Erythroblast (primary cell): Measurements from ENCODE around the gene METTL17.

Experiments
- GATA1 ChIP-seq: IDR thresholded peaks from 2 replicates; pipeline ENCODE4 v1.6.1; 2011; ENCODE audit warnings: low read depth, mild to moderate bottlenecking, control low read depth, low read length, moderate library complexity
- POLR2A ChIP-seq: IDR thresholded peaks from 2 replicates; pipeline ENCODE4 v1.6.1; 2011; ENCODE audit warnings: mild to moderate bottlenecking, low read length

GRCh38 chr14:21042918-21043317, 53.1 kb downstream of the METTL17 start:
- TF ChIP-seq POLR2A, result no peak
- TF ChIP-seq GATA1, result no peak
